ENCODE measurements around the gene PLXNA4. TPM values are rescaled to one million over a fixed set of nuclear protein-coding genes. Genes with fewer than 3 reads are reported as not detected.

The PLXNA4 gene
- total RNA-seq, 1 experiment from 2014 or later, result 0.10 TPM

GRCh38 chr7:132453826-132454225, 122.4 kb downstream of the PLXNA4 start:
- H3K4me1 ChIP-seq (ENCODE audit: control insufficient read depth, insufficient read depth, low read length), result no peaks in the 10 kb centered on the region
- no peak overlapping the region for H3K4me3 ChIP-seq (ENCODE audit: low read depth in 2 of 2, low read length in 2 of 2)
- CTCF ChIA-PET, result interaction anchor here (0.6 kb wide), 1 partner anchor 1008 kb away, joined by 4 read pairs; no protein-coding TSS in a partner anchor
- H3K36me3 ChIP-seq (ENCODE audit: control insufficient read depth, insufficient read depth, low read length), result no peaks in the 10 kb centered on the region
- intact Hi-C loops (cut with micrococcal nuclease; ENCODE audit: unreplicated experiment), result no loop called here
- no TSS peak for BruUV-seq (replicated peaks)
- H3K27ac ChIP-seq (ENCODE audit: low read length), result no peak overlapping the region
- in situ Hi-C loops (cut with HindIII; ENCODE audit: low pct_unique_long_range_greater_than_20kb, low sequenced_read_pairs), result no loop called here
- H3K27me3 ChIP-seq (ENCODE audit: control insufficient read depth, insufficient read depth, low read length), result peaks cover 3% of the 10 kb centered on the region; the same call in 1 of the 2 replicates
- TF ChIP-seq CTCF (IDR thresholded peaks at IDR 0.05) (no peak), SIN3A (IDR thresholded peaks at IDR 0.05; ENCODE audit: borderline replicate concordance, insufficient read depth, low read depth, low read length) (no peak), REST (IDR thresholded peaks at IDR 0.05; ENCODE audit: insufficient read depth in 1 of 2, low read depth in 2 of 2, low read length in 1 of 2) (no peak), POLR2AphosphoS5 (IDR thresholded peaks at IDR 0.05; ENCODE audit: low read depth, low read length) (no peak), TCF7L2 (IDR thresholded peaks at IDR 0.05; ENCODE audit: low read depth, low read length) (no peak)
- POLR2A ChIA-PET, result no interaction called here
- DNase-seq (ENCODE audit: low read depth, low spot score) (no peak), ATAC-seq (no peak)
- no peaks in the 10 kb centered on the region for H3K9me3 ChIP-seq (ENCODE audit: control insufficient read depth, insufficient read depth, low read depth, low read length)

GRCh38 chr7:132451161-132451560, 125.1 kb downstream of the PLXNA4 start:
- Histone ChIP-seq H3K27me3 (ENCODE audit: control insufficient read depth, insufficient read depth, low read length) (peaks cover 6% of the 10 kb centered on the region; the same call in 1 of the 2 replicates), H3K36me3 (ENCODE audit: control insufficient read depth, insufficient read depth, low read length) (no peaks in the 10 kb centered on the region), H3K9me3 (ENCODE audit: control insufficient read depth, insufficient read depth, low read depth, low read length) (no peaks in the 10 kb centered on the region), H3K27ac (ENCODE audit: low read length) (no peak overlapping the region), H3K4me3 (ENCODE audit: low read depth in 2 of 2, low read length in 2 of 2) (no peak overlapping the region), H3K4me1 (ENCODE audit: control insufficient read depth, insufficient read depth, low read length) (no peaks in the 10 kb centered on the region)
- no peak for TF ChIP-seq CTCF (IDR thresholded peaks at IDR 0.05)
- TF ChIP-seq SIN3A (IDR thresholded peaks at IDR 0.05; ENCODE audit: borderline replicate concordance, insufficient read depth, low read depth, low read length), result no peak
- no peak for TF ChIP-seq TCF7L2 (IDR thresholded peaks at IDR 0.05; ENCODE audit: low read depth, low read length)
- no peak for TF ChIP-seq REST (IDR thresholded peaks at IDR 0.05; ENCODE audit: insufficient read depth in 1 of 2, low read depth in 2 of 2, low read length in 1 of 2)
- TF ChIP-seq POLR2AphosphoS5 (IDR thresholded peaks at IDR 0.05; ENCODE audit: low read depth, low read length), result no peak
- in situ Hi-C loops (cut with HindIII; ENCODE audit: low pct_unique_long_range_greater_than_20kb, low sequenced_read_pairs), result no loop called here
- BruUV-seq (replicated peaks), result no TSS peak
- intact Hi-C loops (cut with micrococcal nuclease; ENCODE audit: unreplicated experiment), result no loop called here
- ATAC-seq, result no peak
- DNase-seq (ENCODE audit: low read depth, low spot score), result no peak
- POLR2A ChIA-PET, result no interaction called here
- CTCF ChIA-PET, result no interaction called here

Data from Panc1 (cell line).